ENCODE data around the gene RGL2.
"Not testable (repeated sequence)": the region's sequence is repeated elsewhere in the genome, so short reads cannot be mapped to it uniquely, and the experiment has no call there.

Gene RGL2

GRCh38 chr6:33294086-33294823, 4.5 kb downstream of the RGL2 start:
- DNase-seq (ENCODE audit: low spot score): no peak

DNA sequence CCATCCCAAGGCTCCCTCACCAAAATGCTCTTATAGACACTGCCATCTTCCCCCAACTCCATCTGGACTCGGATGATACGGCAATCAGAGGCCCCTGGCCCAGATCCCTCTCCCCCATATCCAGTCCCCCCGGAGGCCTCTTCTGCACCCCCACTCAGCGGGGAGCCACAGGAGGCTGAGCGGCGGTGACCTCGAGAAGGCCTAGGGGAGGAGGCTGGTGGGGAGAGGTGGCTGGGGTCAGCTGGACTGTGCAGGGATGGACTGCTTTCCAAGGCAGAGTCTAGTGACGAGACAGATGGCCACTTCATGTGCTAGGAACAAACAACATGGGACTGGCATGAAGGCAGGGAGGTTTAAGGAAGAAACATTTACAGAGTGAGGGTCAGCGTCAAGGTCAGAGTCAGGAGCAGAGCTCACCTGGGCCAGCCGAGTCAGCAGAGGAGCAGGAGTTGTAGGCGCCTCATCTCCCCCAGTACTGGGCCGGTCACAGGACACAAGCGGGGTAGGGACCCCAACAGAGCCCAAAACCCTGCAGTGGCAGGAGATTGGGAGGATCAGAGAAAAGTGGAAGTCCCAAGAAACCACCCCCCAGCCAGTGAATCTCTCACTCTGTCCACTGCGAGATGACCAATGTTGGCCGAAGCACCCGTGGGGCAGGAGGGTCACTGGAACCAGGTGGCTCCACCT, 5.6 kb downstream of the RGL2 start:
- no peak for DNase-seq (ENCODE audit: low spot score)

DNA sequence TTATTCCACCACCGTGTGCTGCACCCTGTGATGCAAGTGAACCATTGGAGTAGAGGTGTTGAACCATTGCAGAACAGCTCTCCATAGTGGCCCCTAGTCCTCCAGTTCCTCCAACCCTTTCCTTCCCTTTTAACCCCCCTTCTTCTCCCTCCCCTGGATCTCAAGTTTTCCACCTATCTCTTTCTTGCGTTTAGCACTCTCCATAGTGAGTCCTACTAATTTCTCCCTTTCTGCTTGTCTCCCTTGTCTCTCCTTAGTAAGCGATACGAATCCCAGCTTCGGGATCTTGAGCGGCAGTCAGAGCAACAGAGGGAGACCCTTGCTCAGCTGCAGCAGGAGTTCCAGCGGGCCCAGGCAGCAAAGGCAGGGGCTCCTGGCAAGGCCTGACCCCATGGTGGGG, 8.3 kb downstream of the RGL2 start:
- DNase-seq (ENCODE audit: low spot score): no peak

GRCh38 chr6:33289784-33290315, 8.9 kb downstream of the RGL2 start:
- no peak for DNase-seq (ENCODE audit: low spot score)

GRCh38 chr6:33288921-33289783, 9.6 kb downstream of the RGL2 start, which contains the start of the genes PFDN6 and WDR46:
PFDN6 (plus strand) TSS chr6:33289601; CDS start chr6:33289857, 256 bp downstream.
WDR46 (minus strand) TSS chr6:33289239; CDS start chr6:33289170, 69 bp downstream.
- peak; percentile 94 for DNase-seq (ENCODE audit: low spot score)

DNA sequence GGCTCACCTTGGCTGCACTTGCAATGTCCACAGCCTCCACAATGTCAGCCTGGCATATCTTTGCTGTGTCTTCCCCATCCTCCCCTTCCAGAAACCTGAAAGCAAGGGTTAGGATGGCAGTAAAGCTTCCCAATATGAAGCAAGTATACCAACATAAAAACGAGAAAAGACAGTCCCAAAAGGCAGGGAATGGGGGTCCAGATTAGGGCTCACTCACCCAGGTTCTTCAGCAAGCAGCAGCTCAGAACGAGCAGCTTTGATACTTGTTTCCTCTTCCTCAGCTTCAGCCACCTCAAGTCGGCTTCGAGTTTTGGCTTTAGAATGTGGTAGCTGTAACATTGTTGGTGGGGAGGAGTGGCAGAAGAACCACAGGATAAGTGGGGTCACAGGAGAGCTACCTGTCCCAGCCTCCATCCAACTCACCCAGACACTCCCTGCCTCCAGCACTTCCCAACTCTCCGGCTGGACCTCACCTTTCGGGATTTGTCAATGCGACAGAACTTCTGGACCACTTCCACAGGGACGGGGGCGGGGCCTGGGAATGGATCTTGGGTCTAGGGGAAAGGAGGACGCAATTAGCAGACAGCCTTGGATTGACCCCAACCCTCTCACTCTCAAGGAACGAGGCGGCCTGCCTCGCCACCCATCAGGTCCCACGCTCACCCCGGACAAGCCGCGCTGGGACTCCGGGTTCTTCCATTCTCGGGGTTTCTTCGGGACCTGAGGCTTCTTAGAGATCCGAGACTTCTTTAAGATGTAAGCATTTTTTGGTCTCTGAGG, 10.4 kb downstream of the RGL2 start:
- DNase-seq (ENCODE audit: low spot score): no peak

GRCh38 chr6:33286946-33287914, 11.5 kb downstream of the RGL2 start:
- DNase-seq (ENCODE audit: low spot score): no peak

GRCh38 chr6:33285214-33285613, 13.5 kb downstream of the RGL2 start:
- not testable (repeated sequence) for DNase-seq (ENCODE audit: low spot score)

DNA sequence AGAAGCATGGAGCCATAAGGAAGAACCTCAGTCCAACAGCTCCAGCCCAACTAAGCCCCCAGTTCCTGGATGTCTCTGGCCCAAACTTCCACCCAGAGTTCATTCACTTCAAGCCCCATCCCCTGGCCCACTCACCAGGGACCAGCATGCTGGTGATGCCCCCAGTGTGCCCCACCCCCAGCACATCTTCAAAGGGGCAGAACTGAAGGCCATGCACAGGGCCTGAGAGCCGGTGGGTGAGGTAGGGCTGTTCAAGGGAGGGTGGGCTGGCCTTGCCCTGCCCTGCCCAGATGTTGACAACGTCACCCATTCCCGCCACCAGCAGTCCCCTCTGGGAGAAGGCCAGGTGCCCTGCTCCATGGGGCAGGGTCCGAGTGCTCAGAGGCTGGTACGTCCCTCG, 18.2 kb downstream of the RGL2 start:
- DNase-seq (ENCODE audit: low spot score): no peak

DNA sequence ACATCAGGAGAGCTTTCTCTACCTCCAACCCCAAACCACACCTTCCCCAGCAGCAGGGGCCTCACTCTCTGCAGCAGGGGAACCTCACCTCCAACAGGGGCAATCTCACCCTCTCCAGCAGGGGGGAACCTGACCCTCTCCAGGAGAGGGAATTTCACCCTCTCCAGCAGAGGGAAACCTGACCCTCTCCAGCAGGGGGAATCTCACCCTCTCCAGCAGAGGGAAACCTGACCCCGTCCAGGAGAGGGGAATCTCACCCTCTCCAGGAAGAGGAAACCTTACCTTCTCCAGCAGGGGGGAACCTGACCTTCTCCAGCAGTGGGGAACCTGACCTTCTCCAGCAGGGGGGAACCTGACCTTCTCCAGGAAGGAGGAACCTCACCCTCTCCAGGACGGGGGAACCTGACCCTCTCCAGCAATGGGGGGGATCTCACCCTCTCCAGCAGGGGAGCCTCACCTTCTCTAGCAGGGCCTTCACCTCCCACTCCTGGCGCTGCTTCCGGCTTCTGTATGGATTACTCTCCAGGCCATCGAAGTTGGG, 18.7 kb downstream of the RGL2 start:
- peak; percentile 81 for DNase-seq (ENCODE audit: low spot score)

- DNase-seq (ENCODE audit: low spot score): no peak
These were observed 19.5 kb downstream of the RGL2 start for GRCh38 chr6:33279257-33279695.

DNA sequence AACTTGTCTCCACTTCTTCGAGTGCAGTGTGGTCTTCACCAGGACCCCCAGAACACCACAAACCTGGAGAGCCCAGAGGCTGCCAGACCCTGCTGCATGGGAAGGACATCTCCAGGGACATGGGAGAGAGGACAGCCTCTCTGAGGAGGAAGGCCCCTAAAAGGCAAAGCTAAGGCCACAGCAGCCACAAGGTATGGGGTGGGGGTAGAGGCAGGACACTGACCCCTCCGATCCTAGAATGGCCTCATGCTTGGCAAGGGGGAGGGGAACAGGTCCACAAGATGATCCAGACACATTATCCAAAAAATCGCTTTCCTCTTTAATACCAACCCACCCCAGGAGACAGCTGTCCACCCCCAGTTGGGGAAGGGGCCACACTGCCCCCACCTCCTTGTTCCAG, 19.9 kb downstream of the RGL2 start:
- no peak for DNase-seq (ENCODE audit: low spot score)

GRCh38 chr6:33278392-33278741, 20.4 kb downstream of the RGL2 start:
- no peak for DNase-seq (ENCODE audit: low spot score)

GRCh38 chr6:33277663-33278391, 20.9 kb downstream of the RGL2 start:
- DNase-seq (ENCODE audit: low spot score): peak; percentile 38

GRCh38 chr6:33276864-33277662, 21.7 kb downstream of the RGL2 start, which contains the start of gene B3GALT4:
B3GALT4 (plus strand) TSS chr6:33277123; CDS start chr6:33277420, 297 bp downstream.
- peak; percentile 89 for DNase-seq (ENCODE audit: low spot score)

DNA sequence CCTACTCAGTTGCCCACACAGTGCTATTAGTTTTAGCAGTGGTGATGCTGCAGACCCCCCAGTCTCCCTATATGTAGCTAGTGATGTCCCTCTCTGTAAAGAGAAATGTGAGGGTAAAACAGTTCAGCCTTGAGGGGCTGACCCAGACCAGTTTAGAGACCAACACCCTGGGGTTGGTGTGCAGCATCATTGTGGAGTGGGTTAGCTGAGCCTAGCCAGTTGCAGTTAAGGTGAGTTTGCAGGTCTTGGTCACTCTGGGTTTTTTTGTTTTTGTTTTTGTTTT, 22.2 kb downstream of the RGL2 start:
- DNase-seq (ENCODE audit: low spot score): no peak

GRCh38 chr6:33275795-33276580, 22.8 kb downstream of the RGL2 start:
- DNase-seq (ENCODE audit: low spot score): peak; percentile 37
